Measurements from ENCODE around the gene SLC15A1.
"Not testable (repeated sequence)": the region's sequence is repeated elsewhere in the genome, so short reads cannot be mapped to it uniquely, and the experiment has no call there.

SLC15A1 gene

DNA sequence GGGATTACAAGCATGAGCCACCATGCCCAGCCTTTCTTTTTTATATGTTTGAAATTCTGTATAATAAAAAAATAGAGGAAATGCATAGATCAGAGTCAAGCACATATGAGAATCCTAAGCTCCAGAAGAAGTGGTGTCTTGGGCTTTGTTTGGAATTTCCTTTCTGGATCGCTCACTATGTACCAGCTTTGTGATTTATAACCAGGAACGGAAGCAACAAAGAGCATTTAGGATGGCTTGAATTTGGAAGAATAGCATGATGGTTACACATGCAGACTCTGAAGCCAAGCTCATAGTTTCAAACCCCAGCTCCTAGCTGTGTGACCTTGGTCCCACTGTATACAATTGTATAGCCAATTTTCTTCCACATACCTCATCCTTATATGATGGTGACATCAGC lies 28.0 kb upstream of the SLC15A1 start:
- DNase-seq: no peak

DNA sequence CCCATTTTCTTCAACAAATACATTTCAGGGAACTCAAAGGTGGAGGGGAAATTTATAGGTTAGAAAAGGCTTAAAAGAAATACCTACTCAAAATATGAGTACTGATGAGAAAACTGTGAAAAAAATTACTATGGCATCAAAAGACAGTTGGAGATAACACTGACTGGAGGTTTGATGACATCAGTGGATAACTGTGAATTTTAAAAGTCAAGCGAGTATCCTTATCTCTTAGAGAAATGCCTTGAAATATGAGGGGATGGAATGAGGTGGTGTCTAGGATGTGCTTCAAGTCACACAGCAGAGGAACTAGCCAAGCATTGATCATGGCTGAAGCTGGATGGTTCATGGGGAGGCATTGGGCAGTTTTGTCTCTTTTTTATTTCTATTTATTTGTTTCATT lies 27.2 kb upstream of the SLC15A1 start:
- no peak for DNase-seq

DNA sequence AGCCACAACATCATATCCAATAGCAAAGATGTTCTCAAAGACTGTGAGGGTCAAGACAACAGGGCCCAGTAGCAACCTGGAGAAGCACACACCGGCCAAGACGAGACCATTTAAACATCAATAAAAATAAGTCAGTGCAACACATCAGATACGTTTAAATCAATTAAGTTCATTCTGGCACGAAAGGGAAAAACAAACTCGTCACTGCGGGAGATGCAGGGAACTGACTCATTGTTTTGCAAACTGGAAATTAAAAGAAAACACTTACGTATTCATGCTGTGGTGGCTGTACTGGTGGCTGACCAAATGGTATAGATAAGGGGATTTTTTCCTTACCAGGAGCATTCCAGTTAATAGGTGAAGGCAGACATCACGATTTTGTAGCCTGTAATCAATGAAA lies 26.3 kb upstream of the SLC15A1 start:
- no peak for DNase-seq

DNA sequence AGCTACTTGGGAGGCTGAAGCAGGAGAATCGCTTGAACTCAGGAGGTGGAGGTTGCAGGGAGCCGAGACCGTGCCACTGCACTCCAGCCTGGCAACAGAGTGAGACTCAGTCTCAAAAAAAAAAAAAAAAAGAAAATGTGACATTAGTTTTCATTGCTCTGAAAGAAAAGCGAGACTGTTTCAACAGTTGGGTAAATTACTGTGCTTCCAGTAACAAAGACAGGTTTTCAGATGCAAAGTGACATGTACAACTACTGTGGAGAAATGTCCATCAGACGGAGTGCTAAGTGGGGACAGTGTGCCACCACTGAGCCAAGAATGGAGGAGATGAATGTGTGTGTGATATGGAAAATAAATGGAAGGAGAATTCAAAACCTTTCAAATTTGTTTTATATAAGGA lies 24.2 kb upstream of the SLC15A1 start:
- no peak for DNase-seq

DNA sequence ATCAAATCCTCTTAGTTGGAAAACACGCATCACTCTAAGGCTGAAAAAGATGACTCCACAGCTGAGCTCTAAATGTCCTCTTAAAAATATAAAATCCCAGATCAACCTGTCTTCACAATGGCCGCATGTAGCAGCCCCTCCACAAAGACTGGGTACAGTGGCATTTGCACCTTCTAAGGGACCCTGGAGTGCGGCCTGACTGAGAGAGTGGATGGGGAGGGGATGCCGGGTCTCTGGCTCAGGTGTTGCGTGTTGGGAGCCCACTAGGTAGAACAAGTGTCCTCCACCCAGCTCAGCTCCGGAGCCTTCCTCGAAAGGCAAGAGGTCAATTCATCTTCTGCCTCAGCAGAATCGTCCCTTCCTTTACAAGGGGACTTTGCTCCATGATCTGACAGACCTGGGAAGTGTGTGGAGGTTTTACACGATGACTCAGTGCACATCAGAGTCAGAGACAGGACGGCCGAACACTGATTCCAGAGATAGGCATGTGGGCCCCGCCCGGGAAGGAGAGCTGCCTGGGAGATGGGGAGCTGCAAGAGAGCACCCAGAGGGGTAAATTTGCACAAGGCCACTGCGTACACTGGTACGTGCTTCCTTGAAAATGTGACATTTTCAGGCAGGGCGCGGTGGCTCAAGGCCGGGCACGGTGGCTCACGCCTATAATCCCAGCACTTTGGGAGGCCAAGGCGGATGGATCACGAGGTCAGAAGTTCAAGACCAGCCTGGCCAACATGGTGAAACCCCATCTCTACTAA lies 23.5 kb upstream of the SLC15A1 start:
- DNase-seq: no peak

DNA sequence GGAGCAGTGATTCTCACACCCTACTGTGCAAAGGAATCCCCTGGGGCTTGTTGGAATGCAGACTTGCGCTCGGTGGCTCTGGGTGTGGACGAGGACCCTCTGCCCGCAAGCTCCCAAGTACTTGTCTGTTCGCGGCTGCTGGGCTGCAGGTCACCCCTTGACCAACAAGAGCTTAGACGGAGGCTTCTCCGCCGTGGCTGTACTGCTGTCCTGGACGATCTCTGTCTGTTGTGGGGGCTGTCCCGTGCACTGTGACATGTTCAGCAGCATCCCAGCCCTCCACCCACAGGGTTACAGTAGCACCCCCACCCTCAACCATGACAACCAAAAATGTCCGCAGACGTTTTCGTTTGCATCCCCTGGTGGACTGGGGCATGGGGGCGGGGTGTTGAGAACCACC lies 22.9 kb upstream of the SLC15A1 start:
- no peak for DNase-seq

DNA sequence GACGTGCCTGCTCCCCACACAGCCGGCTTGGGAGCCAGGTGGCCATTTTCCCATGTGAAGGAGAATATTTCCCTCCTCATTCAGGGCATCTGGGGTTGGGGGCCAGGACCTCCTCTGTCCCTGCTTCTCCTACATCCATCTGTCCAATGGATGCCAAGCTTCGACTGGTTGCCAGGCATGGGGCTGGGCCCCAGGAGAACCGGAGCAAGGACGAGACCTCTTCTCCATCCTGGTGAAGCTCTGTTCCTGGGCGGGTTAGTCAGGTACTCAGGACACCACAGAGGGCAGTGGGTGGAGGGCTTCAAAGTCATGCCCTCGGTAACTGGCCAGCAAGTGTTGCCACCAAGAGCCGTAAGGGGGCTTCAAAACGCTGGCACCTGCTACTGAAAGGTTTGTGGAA lies 22.3 kb upstream of the SLC15A1 start:
- DNase-seq: no peak

DNA sequence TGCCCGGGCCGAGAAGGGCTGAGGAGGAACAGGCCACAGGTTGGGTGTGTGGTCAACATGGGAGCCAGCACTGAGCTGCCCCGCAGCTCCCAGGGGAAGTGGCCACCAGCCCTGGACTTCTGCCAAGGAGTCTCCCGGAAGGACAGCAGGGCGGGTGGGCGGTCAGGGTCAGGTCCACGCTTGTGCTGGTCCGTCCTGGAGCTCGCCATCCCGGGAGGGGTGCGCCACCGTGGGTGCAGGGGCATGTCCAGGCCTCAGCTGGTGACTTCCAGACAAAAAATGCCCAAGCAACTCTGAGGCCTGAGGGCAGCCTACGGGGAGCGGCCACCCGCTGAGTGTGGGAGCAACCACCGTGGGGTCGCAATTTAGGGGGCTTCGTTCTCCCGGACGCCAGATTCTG lies 21.4 kb upstream of the SLC15A1 start:
- no peak for DNase-seq

DNA sequence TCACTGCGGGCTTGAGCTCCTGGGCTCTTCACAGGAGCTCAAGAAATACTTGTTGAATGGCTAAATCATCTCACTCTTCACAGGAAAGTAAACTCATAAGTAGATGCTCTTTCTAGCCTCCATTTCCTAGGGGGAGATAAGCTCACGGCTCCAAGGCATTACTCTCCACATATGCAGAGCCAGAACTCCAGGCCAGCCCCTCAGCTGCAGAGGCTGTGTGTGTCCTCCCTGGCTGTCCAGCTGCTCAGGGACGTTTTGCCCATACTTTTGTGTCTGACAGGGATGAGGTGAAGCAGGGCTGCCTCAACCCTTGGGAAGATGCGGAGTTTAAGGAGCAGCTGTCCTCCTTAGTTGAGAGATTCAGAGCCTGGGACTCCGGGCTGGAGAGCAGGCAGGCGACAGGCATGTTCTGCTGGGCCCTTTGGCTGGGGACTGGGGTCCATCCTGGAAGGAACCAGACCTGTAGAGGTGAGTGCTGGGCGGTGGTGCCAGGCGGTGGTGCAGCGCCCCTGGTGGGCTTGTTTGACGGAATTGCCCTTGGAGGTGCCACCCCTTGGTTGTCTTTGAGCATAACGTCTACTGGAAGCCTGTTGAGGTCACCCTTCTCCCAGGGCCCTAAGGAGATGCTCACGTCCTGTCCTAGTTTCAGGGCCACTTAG lies 20.5 kb upstream of the SLC15A1 start:
- no peak for DNase-seq

DNA sequence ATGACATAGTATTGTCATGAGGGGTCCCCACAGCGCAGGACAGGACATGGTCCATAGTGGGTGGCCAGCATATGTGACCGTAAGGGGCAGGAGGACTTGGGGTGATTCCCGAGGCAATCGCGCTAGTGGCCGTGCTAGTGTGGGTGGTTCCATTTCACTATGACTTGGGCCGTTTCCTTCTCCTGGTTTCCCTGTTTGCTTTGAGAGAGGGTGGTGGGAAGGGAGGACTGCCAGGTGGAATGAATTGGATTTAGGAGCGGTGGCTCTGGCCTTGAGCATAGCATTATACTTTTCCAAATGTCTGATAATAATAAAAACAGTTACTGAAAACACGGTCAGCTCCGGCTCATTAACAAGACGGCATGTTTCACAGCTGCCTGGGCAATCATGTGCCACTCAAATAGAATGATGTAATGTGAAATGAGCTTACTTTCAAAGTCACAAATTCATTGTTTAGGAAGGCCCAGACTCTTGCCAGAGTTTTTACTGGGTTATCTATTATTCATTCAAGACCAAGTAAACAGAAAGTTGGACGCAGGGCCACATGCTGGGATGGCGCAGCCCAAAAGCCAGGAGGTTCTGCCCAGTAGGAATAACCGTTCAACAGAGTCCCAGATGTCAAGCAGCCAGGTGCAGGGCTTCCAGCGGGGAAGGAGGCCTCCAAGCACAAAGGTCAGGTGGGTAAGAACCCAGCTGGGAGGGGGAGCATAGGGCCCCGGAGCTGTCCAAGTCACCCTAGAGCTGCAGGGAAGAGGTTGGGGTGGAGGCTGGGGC lies 19.6 kb upstream of the SLC15A1 start:
- no peak for DNase-seq

DNA sequence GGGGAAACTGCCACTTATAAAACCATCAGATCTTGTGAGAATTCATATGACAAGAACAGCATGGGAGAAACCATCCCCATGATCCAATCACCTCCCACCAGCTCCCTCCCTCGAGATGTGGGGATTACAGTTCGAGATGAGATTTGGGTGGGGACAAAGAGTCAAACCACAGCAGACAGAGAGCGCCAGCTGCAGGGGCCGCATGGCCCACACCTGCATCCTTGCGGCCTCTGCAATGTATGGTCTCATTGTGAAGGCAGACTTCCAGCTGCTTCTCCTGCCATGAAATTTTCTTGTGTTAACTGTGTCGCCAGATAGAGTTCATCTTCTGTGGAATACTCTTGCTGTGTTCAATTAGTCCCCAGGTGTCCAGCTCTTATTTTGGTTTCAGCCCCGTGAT lies 17.3 kb upstream of the SLC15A1 start:
- no peak for DNase-seq

DNA sequence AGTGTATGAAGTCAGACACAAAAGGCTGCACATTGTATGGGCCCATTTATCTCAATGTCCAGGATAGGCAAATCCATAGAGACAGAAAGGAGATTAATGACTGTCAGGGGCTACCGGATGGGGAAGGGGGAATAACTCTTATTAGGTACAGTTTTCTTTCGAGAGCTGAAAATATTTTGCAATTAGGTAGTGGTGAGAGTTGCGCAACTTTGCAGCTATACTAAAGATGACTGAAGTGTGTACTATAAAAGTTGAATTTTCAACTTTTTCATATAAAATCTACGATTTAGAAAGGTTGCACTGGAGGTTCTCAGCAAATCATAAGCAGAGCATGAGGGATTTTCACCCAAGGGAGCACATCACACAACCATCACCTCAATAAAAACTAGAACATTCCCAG lies 16.1 kb upstream of the SLC15A1 start:
- no peak for DNase-seq

DNA sequence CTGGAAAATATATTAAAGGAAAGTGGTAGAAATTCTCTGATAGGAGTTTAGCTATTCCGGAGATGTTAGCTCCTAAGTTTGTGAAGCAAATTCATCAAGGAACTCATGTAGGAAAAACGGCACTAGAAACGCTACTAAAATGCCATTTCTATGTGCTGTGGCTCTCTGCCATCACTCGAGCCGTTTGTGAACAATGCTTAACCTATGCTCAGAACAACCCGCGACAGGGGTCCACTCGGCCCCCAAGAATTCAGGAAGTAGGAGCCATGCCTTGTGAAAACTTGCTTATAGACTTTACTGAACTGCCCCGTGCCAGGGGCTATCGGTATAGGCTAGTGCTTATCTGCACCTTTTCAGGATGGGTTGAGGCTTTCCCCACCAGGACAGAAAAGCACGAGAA lies 14.2 kb upstream of the SLC15A1 start:
- no peak for DNase-seq

DNA sequence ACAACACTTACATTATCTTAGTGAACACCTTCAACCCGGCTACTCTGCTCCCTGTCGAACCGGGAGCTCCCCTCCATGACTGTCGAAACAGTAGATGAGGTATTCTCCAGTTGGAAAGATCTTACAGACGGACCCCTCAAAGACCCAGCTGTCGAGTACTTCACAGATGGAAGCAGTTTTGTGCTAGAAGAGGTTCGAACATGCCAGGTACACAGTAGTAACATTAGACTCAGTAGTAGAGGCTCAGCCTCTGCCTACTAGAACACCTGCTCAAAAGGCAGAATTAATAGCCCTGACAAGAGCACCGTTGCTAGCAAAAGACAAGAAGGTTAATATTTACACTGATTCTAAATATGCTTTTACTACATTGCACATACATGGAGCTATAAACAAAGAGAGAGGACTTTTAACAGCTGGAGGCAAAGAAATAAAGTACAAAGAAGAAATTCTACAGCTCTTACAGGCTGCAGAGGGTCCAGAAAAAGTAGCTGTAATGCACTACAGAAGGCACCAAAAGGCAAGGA lies 13.6 kb upstream of the SLC15A1 start:
- no peak for DNase-seq

DNA sequence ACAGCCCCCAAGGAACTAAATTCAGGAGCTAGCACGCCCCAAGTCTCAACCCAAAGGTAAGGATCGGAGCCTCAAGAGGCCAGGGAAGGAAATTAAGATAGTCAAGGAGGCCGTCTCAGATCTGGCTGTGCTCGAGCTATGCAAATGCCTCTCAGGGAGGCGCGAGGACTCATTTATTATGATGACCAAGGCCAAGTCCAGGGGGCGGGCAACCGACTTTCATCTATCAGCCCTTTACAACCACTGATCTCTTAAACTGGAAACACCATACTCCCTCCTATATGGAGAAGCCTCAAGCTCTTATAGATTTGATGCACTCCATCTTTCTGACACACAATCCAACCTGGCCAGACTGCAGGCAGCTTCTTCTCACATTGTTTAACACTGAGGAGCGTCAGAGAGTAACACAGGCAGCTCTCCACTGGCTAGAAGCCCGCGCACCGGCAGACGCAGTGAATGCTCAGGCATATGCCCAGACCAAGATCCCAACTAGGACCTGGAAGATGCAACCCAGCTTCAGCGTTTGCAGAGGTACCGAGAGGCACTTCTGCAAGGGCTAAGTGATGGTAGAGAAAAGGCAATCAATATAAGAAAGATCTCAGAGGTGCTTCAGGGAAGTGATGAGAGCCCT lies 9.6 kb upstream of the SLC15A1 start:
- no peak for DNase-seq

DNA sequence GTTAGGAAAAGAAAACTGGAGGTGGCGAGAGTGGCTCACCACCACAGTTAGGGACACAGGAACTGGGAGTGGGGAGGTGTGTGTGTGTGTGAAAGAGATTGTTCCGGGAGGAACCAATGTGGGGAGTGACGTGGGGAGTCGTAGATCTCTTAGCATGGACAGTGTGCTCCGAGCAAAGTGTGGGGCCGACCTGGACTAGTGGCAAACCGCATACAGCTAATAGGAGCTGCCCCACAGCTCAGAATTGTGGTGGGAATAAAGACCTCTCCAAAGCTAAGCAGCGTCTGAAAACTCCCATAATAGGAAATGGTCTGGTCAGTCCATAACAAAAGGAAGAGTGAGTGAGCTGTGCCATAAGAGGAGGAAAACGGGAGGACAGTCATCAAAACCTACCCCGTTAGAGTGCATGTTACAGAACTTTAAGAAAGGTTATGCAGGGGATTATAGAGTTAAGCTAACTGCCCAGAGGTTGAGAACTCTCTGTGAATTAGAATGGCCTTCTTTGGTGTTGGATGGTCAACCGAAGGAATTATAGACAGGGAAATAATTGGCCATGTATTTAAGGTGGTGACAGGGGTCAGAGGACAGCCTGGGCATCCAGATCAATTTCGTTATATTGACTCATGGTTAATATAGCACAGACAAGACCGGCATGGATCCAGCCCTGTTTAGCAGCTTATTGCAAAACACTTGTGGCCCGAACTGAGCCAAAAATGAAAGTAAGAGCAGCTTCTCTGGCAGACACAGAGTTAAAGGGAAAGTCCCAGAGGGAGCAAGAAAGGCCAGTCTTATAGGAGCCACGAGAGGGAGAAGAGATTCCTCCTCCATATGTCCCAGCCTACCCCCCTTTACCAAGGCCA lies 8.9 kb upstream of the SLC15A1 start:
- DNase-seq: no peak

DNA sequence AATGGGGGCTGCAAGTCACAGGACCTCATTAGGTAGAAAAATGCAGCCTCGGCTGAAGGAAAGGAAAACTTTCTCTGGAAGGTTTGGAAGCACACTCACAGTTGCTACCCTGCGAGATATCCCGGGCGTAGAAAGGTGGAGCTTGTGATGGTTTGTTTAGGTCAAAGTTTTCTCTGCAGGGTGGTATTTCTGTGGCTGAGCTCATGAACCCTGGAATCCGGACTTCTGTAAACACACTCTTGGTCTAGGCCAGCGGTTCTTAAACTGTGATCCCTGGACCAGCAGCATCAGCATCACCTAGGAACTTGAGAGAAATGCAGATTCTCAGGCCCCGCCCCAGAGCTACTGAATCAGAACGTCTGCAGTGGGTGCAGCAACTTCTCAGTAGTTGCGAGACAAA lies 3.3 kb upstream of the SLC15A1 start:
- DNase-seq: no peak

DNA sequence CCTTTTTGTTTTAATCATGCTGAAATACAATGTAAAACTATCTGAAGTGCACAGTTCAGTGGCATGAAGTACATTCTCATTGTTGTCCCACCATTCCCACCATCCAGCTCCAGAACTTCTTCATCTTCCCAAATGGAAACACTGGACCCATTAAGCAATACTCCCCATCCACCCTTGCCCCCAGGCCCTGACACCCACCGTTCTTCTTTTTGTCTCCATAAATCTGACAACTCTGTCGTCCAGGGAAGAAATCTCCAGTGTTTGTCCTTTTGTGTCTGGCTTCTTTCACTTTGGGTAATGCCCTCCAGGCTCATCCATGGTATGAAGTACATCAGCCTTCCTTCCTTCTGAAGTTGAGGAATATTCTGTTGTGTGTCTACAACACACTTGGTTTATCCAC lies 2.6 kb upstream of the SLC15A1 start:
- DNase-seq: no peak

DNA sequence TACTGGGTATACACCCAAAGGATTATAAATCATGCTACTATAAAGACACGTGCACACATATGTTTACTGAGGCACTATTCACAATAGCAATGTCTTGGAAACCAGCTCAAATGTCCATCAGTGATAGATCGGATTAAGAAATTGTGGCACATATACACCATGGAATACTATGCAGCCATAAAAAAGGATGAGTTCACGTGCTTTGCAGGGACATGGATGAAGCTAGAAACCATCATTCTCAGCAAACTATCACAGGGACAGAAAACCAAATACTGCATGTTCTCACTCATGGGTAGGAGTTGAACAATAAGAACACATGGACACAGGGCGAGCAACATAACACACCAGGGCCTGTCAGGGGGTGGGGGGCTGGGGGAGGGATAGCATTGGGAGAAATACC lies 2.0 kb upstream of the SLC15A1 start:
- not testable (repeated sequence) for DNase-seq

DNA sequence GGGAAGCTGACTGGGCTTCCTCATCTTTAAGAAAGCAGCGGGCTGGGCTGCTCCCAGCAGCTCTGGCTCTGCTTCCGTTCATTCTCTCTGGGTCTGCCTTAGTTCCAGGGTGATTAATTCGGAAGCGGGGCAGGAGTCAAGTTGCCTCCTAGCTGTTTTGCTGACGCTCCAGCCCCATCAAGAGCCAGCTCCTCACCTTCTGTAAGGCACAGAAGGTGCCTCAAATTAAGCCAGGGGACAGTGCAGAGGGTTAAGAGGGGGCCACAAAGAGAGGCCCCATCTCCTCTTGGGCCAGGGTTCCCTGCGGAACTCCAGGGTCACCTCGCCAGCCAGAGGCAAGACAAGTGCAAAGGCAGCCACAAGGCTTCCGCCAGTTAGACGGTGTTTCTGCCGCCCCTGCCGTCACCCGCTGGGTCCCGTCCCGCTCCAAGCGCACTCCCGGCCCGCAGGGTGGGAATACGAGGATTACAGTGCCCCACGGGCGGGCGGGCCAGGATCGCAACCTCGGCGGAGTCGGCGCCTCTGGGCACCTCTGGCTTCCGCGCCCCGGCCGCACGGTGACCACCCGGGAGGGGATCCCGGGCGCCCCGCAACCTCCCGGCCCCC lies 508 bp downstream of the SLC15A1 start:
- no peak for DNase-seq

DNA sequence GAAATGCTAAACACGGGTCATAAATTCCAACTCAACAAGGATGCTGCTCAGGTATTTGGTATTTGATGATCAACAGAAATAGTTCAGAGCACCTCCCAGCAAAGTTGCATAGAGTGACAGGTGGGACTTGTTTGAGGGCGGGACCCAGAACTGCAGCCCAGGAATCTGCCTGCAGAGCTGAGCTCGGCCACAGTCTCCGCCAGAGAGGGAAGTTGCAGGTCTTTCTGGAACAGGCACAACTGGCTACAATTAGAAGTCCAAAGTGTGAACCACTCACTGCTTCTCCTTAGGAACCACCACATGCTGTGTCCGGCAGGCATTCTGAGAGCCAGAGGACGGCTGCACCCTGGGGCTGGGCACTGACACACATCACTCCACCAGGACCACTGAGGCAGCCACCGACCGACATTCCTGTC lies 1.1 kb downstream of the SLC15A1 start:
- no peak for DNase-seq

DNA sequence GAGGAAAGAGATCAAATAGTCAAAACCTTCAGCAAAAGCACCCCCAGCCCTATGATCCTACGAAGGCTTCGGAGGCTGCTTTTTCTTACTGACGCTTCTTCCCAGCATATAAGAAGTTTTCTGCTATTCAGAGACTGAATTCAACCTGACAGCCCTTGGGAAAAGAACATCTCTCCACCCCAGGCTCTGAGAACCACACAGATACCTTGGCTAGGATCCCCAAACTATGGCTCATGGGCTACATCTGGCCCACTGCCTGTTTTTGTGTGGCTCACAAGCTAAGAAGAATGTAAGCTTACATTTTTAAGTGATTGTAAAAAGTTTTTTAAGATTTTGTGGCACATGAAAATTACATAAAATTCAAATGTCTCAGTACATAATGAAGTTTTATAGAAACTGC lies 3.0 kb downstream of the SLC15A1 start:
- DNase-seq: no peak
